Transverse colon (tissue), 4 donors: ENCODE data around the gene NRCAM. TPM values are rescaled to one million over a fixed set of nuclear protein-coding genes. Genes with fewer than 3 reads are reported as not detected.

Experiments used
- DNase-seq: peaks from one replicate; pipeline ENCODE4 v3.0.0-alpha.2; 2019
- H3K27ac ChIP-seq, 4 donors: fragments of 200-600 bp; sonication (generic); 2 replicates each; pipeline ENCODE4 v1.5.1; 2016 to 2018; ENCODE audit warnings: inconsistent platforms in 4 of 4
- H3K27me3 ChIP-seq: fragments of 200-600 bp; sonication (generic); 2 replicates; pipeline ENCODE4 v1.5.1; 2017; ENCODE audit warnings: inconsistent platforms
- H3K36me3 ChIP-seq, 4 donors: fragments of 200-600 bp; sonication (generic); 2 replicates each; pipeline ENCODE4 v1.5.1; 2017 to 2019; ENCODE audit warnings: inconsistent platforms in 4 of 4
- H3K4me1 ChIP-seq, 4 donors: fragments of 200-600 bp; sonication (generic); 2 replicates each; pipeline ENCODE4 v1.5.1; 2017 to 2020; ENCODE audit warnings: inconsistent platforms in 4 of 4
- H3K4me3 ChIP-seq, 4 donors: fragments of 200-600 bp; sonication (generic); 1 replicate in 1 of 4; 2 replicates in 3 of 4; pipeline versions ENCODE4 v1.5.1 to v1.6.1; 2017 to 2019; ENCODE audit warnings: inconsistent platforms in 4 of 4
- H3K9me3 ChIP-seq, 2 donors: fragments of 200-600 bp; sonication (generic); 2 replicates each; pipeline ENCODE4 v1.5.1; 2017 to 2019; ENCODE audit warnings: inconsistent platforms in 2 of 2
- CTCF ChIP-seq, 5 experiments: fragments of 200-600 bp in 3 of 5; fragments of 450-650 bp in 2 of 5; sonication (generic) in 3 of 5; IDR thresholded peaks; 1 replicate in 2 of 5; 2 replicates in 3 of 5; pipeline ENCODE4 v1.5.1; 2016 to 2017; ENCODE audit warnings: antibody characterized with exemption in 5 of 5, inconsistent platforms in 3 of 5, mild to moderate bottlenecking in 2 of 5, moderate library complexity in 1 of 5
- EP300 ChIP-seq: sonication (generic); formaldehyde crosslinking; IDR thresholded peaks from one replicate; pipeline ENCODE4 v1.6.1; 2017; ENCODE audit warnings: antibody characterized with exemption, low read depth
- POLR2A ChIP-seq: fragments of 450-650 bp; IDR thresholded peaks from one replicate; pipeline ENCODE4 v1.6.1; 2016; ENCODE audit warnings: antibody characterized with exemption, mild to moderate bottlenecking, moderate library complexity
- POLR2AphosphoS5 ChIP-seq, 3 donors: sonication (generic); formaldehyde crosslinking; IDR thresholded peaks; one replicate each; pipeline ENCODE4 v1.6.1; 2016; ENCODE audit warnings: antibody characterized with exemption in 3 of 3
- WGBS, 2 donors: methylation state at CpG; one replicate each; pipeline ENCODE4 v1.1.5; 2018; ENCODE audit warnings: low coverage in 1 of 2; 5-methylcytosine and 5-hydroxymethylcytosine counted together
- in situ Hi-C, 4 donors: fragments of 200-750 bp; cut with MboI; loops; one replicate each; pipeline versions ENCODE4 v1.15.0 to v1.15.1; 2017; ENCODE audit warnings: low sequenced_read_pairs in 3 of 4, low pct_ligation_motif_present in 1 of 4, low pct_unique_long_range_greater_than_20kb in 1 of 4
- intact Hi-C: fragments of 100-400 bp; cut with DNase I; formaldehyde crosslinking; loops from one replicate; pipeline ENCODE4 v1.15.1; 2023; ENCODE audit warnings: low total_unique reads
- total RNA-seq, 4 donors: library from RNA; depleted of rRNA; stranded (reverse); fragments of >200 nt; gene quantifications; one replicate each; pipeline ENCODE4 v1.1.0, GENCODE V29; 2016

Gene NRCAM
- total RNA-seq, 4 donors from 2014 or later: 0.60 to 2.5 (median 1.8) TPM

- intact Hi-C loops: no loop called here
- DNase-seq: no peak
- WGBS, 2 donors: 77 to 84% methylated on average over 2 to 6 of the region's 6 CpGs
- Histone ChIP-seq H3K4me1 (no peaks in the 10 kb centered on the region), H3K27ac (no peak overlapping the region), H3K36me3 (no peaks in the 10 kb centered on the region), H3K27me3 (no peaks in the 10 kb centered on the region), H3K4me3 (no peak overlapping the region), H3K9me3 (no peaks in the 10 kb centered on the region)
- TF ChIP-seq CTCF (IDR thresholded peaks at IDR 0.05) (no peak), POLR2AphosphoS5 (IDR thresholded peaks at IDR 0.05) (no peak), EP300 (no peak), POLR2A (no peak)
- in situ Hi-C loops: no loop called here
Measured at GRCh38 chr7:108307194-108307593, 149.0 kb downstream of the NRCAM start.

GRCh38 chr7:108303332-108303731 is 152.9 kb downstream of the NRCAM start:
- DNase-seq: no peak
- Histone ChIP-seq H3K4me3 (no peak overlapping the region), H3K27ac (no peak overlapping the region), H3K27me3 (no peaks in the 10 kb centered on the region), H3K9me3 (no peaks in the 10 kb centered on the region), H3K36me3 (no peaks in the 10 kb centered on the region), H3K4me1 (no peaks in the 10 kb centered on the region)
- WGBS, 2 donors: 82 to 89% methylated on average over 3 of the region's 3 CpGs
- intact Hi-C loops: no loop called here
- in situ Hi-C loops: no loop called here
- TF ChIP-seq POLR2A (no peak), POLR2AphosphoS5 (IDR thresholded peaks at IDR 0.05) (no peak), EP300 (no peak), CTCF (IDR thresholded peaks at IDR 0.05) (no peak)

GRCh38 chr7:108301387-108301786 is 154.8 kb downstream of the NRCAM start:
- no peaks in the 10 kb centered on the region for H3K9me3 ChIP-seq
- no peaks in the 10 kb centered on the region for H3K4me1 ChIP-seq
- WGBS, 2 donors: 75 to 100% methylated on average over 2 of the region's 2 CpGs
- DNase-seq: no peak
- intact Hi-C loops: no loop called here
- no peak for TF ChIP-seq CTCF (IDR thresholded peaks at IDR 0.05)
- no peak for TF ChIP-seq EP300
- TF ChIP-seq POLR2AphosphoS5 (IDR thresholded peaks at IDR 0.05): no peak
- H3K27me3 ChIP-seq: no peaks in the 10 kb centered on the region
- H3K27ac ChIP-seq: no peak overlapping the region
- H3K4me3 ChIP-seq: no peak overlapping the region
- H3K36me3 ChIP-seq: no peaks in the 10 kb centered on the region
- in situ Hi-C loops: no loop called here

GRCh38 chr7:108299251-108299973 is 156.8 kb downstream of the NRCAM start:
- Histone ChIP-seq H3K4me1 (no peaks in the 10 kb centered on the region), H3K9me3 (no peaks in the 10 kb centered on the region), H3K36me3 (no peaks in the 10 kb centered on the region), H3K4me3 (no peak overlapping the region), H3K27ac (no peak overlapping the region), H3K27me3 (no peaks in the 10 kb centered on the region)
- WGBS, 2 donors: 46 to 54% methylated on average over 8 of the region's 8 CpGs
- intact Hi-C loops: no loop called here
- in situ Hi-C loops: no loop called here
- no peak for DNase-seq
- TF ChIP-seq POLR2AphosphoS5 (IDR thresholded peaks at IDR 0.05): no peak
- TF ChIP-seq POLR2A: no peak
- TF ChIP-seq CTCF (IDR thresholded peaks at IDR 0.05): no peak
- TF ChIP-seq EP300: no peak
